ENCODE results near the gene GPX2. TPM values are rescaled to one million over a fixed set of nuclear protein-coding genes. Genes with fewer than 3 reads are reported as not detected.

GPX2 gene
- total and polyA plus RNA-seq, 2 donors (not counting 3 experiments of a cell fraction or from before 2014, with no cell fraction given) = not detected

DNA sequence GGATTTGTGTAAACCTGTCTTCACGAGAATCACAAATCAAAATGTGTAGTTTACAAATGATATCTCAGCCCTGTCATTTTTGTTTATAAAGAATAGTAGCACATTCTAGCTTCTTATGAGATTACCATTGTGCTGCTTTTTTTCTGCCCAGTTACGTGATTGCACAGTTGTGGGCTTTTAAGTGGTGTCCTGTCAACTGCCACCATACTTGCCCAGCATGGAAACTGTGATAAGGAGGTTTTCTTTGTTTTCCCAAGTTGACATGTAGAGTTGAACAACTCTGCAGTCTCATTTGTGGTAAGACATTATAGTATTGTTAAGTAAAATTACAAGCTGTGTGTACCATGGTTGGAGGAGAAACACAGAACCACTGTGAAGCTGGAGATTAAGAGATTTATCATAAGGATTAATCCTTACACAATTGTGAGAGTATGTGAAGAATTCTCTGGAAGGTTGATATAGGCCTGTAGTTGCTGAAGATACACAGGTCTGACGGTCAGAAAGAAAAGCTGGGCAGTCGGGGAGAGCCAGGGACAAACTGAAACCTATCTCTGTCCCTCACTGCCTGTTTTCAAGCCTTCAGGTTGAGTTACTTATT, 16.0 kb downstream of the GPX2 start:
- no TSS peak for BruUV-seq (replicated peaks)
- DNase-seq (ENCODE audit: low read depth, low spot score) (no peak), FAIRE-seq (no peak)
- H3K4me3 ChIP-seq (replicated peaks in 1 of 3; ENCODE audit: insufficient read depth in 1 of 3, low read depth in 1 of 3, low read length in 3 of 3) = no peak overlapping the region
- no peaks in the 10 kb centered on the region for H3K27me3 ChIP-seq (ENCODE audit: control insufficient read depth in 2 of 2, insufficient read depth in 2 of 2, low read length in 2 of 2)
- no peak overlapping the region for H3K4me2 ChIP-seq (ENCODE audit: insufficient read depth, low read length)
- dilution Hi-C loops (cut with MboI; ENCODE audit: extremely low pct_ligation_motif_present, low sequenced_read_pairs) = no loop called here
- ChIA-PET CTCF (interaction anchor here (2.4 to 3.9 kb wide), 2 partner anchors 9 to 16 kb away, joined by 10 to 15 read pairs; no protein-coding TSS in a partner anchor), POLR2A (no interaction called here)
- no peak overlapping the region for H3K9ac ChIP-seq (replicated peaks; ENCODE audit: extremely low read depth, insufficient read depth, low read length)
- no peak overlapping the region for H2AFZ ChIP-seq (ENCODE audit: low read depth, low read length)
- H3K79me2 ChIP-seq (ENCODE audit: control insufficient read depth, insufficient read depth, low read length) = no peaks in the 10 kb centered on the region
- H3K4me1 ChIP-seq (ENCODE audit: control insufficient read depth, extremely low read depth, insufficient read depth, low read length) = no peaks in the 10 kb centered on the region
- no peak overlapping the region for H3K27ac ChIP-seq (ENCODE audit: insufficient read depth, low read depth, low read length)
- no peak for TF ChIP-seq GATA2 (IDR thresholded peaks at IDR 0.05; ENCODE audit: insufficient read depth, insufficient read length, low read depth, low read length)
- no peak for TF ChIP-seq FOS (IDR thresholded peaks at IDR 0.05; ENCODE audit: borderline replicate concordance, insufficient read depth, low read length)
- TF ChIP-seq POLR2AphosphoS5 (IDR thresholded peaks at IDR 0.05; ENCODE audit: insufficient read depth, low read depth, low read length) = no peak
- no peak for TF ChIP-seq MYC (IDR thresholded peaks at IDR 0.05; ENCODE audit: low read depth, low read length)
- TF ChIP-seq, protein P1, sequence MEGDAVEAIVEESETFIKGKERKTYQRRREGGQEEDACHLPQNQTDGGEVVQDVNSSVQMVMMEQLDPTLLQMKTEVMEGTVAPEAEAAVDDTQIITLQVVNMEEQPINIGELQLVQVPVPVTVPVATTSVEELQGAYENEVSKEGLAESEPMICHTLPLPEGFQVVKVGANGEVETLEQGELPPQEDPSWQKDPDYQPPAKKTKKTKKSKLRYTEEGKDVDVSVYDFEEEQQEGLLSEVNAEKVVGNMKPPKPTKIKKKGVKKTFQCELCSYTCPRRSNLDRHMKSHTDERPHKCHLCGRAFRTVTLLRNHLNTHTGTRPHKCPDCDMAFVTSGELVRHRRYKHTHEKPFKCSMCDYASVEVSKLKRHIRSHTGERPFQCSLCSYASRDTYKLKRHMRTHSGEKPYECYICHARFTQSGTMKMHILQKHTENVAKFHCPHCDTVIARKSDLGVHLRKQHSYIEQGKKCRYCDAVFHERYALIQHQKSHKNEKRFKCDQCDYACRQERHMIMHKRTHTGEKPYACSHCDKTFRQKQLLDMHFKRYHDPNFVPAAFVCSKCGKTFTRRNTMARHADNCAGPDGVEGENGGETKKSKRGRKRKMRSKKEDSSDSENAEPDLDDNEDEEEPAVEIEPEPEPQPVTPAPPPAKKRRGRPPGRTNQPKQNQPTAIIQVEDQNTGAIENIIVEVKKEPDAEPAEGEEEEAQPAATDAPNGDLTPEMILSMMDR (IDR thresholded peaks at IDR 0.05; ENCODE audit: extremely low read depth in 1 of 2, insufficient read depth in 1 of 2, low read depth in 1 of 2, low read length in 2 of 2) = no peak
- TF ChIP-seq EZH2 (IDR thresholded peaks at IDR 0.05; ENCODE audit: borderline replicate concordance, low read depth, low read length, severe bottlenecking) = no peak
- TF ChIP-seq POLR2A (IDR thresholded peaks at IDR 0.05; ENCODE audit: low read depth, low read length) = no peak
- TF ChIP-seq, protein P2, sequence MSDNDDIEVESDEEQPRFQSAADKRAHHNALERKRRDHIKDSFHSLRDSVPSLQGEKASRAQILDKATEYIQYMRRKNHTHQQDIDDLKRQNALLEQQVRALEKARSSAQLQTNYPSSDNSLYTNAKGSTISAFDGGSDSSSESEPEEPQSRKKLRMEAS (IDR thresholded peaks at IDR 0.05; ENCODE audit: insufficient read depth, insufficient read length) = no peak
- TF ChIP-seq JUN (IDR thresholded peaks at IDR 0.05; ENCODE audit: borderline replicate concordance, insufficient read depth, insufficient read length, low read depth) = no peak
- no peaks in the 10 kb centered on the region for H3K9me3 ChIP-seq (replicated peaks; ENCODE audit: control insufficient read depth, insufficient read depth, low read length)
- H3K9me1 ChIP-seq (replicated peaks; ENCODE audit: control insufficient read depth, extremely low read depth, insufficient read depth, low read length) = no peaks in the 10 kb centered on the region
- H3K36me3 ChIP-seq (ENCODE audit: control insufficient read depth in 2 of 2, extremely low read depth in 1 of 2, insufficient read depth in 2 of 2, low read length in 2 of 2) = peaks cover 3 to 8% of the 10 kb centered on the region in 2 experiments
- H4K20me1 ChIP-seq (replicated peaks; ENCODE audit: control insufficient read depth, extremely low read depth, insufficient read depth, low read length) = no peaks in the 10 kb centered on the region
- intact Hi-C loops (cut with micrococcal nuclease) = no loop called here
